Activated naive CD8-positive, alpha-beta T cell treated with anti-CD3 and anti-CD28 coated beads, Interleukin-2, amount 50 U/mL, for 16 hours (primary cell): ENCODE measurements around the gene CTSV.
A peak's percentile ranks its signal among the peaks of the same experiment; 100 is the strongest.
"Not testable (repeated sequence)": the region's sequence is repeated elsewhere in the genome, so short reads cannot be mapped to it uniquely, and the experiment has no call there.

Experiments
- DNase-seq: peaks from one replicate; pipeline ENCODE4 v3.0.0-alpha.2; 2020; ENCODE audit warnings: low read depth, low spot score

Gene CTSV

GRCh38 chr9:97041898-97042297 is 3.0 kb upstream of the CTSV start:
- DNase-seq = no peak

DNA sequence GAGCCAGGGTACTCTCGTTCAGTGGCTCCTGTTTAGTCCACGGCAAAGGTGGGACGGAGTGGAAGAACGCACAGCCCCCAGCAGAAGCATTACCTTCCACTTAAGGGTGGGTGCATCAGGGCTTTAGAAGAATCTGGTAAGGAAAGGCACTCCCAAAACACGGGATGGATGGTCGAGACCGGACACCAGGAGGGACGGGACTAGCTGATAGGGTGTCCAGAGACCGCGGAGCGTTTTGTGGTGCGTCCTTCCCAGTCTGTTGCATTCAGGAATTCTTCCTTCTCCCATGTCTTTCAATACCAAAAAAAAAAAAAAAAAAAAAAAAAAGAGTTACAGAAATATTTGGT is 545 bp upstream of the CTSV start:
- no peak for DNase-seq

- DNase-seq = not testable (repeated sequence)
Observed at GRCh38 chr9:97023505-97023904, 15.4 kb downstream of the CTSV start.

DNA sequence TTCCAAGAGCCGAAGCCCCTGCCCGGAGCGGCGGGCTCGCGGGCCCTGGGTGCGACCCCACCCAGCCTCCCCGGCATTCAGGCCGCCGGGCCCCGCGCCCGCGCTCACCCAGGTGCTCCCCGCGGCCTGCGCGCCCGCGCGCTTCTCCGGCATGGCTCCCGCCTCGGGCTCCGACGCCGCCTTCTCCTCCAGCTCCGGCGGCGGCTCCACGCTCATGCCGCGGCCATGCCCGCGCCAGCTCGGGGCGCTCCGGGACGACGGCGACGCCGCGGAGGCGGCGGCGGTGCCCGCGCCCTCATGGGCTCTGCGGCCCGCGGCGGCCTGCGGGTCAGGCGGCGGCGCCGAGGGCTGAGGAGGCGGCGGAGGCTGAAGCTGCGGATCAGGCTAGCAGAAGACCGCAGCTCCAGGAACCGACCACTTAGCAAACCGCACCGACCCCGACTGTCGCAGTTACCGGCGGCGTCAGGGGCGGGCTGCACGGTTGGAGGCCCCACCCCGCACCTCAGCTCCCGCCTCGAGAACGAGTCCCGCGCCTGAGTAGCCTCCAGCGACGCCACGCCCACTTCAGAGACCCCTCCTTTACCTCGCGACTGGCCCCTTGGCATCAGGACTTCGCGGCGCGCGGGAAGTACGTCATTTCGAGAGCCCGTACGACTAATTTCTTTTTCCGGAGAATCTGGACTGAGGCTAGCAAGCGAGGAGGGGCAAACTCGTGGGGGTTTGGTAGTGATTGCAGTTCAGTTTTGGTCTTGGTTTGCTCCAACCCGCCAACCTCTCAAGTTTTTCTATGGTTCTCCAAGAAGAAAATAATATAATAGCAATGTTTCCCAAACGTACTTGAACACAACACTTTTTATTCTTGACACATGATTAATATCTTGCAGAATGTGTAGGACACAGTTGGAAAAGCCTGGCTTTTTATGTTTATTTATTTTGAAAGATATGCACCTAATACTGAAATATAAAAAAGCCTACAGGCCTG is 25.5 kb downstream of the CTSV start:
- peak; percentile 30 for DNase-seq

DNA sequence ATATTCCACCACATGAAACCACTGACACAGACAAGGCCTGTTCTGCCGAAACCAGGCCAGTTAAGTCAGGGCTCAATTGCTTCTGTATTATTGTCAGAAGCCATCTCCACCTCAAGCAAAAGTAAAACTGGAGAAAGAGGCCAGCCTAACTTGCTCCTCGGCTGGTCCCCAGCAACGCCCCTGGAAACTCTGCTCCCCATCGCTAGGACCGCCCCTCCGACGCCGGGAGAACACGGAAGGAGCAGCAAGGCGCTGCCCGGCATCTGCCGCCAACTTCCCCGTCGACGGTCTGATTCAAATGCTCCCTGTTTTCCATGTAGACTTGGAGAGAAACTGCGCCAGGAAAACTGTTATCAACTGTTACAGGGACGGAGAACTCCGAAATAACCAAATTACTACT is 26.3 kb downstream of the CTSV start:
- DNase-seq = not testable (repeated sequence)

- DNase-seq = not testable (repeated sequence)
Observed at GRCh38 chr9:97002195-97002594, 36.7 kb downstream of the CTSV start.

- not testable (repeated sequence) for DNase-seq
Observed at GRCh38 chr9:97001338-97001737, 37.6 kb downstream of the CTSV start.

- not testable (repeated sequence) for DNase-seq
Observed at GRCh38 chr9:97000139-97000787, 38.7 kb downstream of the CTSV start.

- not testable (repeated sequence) for DNase-seq
Observed at GRCh38 chr9:96999733-97000132, 39.2 kb downstream of the CTSV start.

GRCh38 chr9:96997009-96997701 is 41.8 kb downstream of the CTSV start:
- DNase-seq = not testable (repeated sequence)

DNA sequence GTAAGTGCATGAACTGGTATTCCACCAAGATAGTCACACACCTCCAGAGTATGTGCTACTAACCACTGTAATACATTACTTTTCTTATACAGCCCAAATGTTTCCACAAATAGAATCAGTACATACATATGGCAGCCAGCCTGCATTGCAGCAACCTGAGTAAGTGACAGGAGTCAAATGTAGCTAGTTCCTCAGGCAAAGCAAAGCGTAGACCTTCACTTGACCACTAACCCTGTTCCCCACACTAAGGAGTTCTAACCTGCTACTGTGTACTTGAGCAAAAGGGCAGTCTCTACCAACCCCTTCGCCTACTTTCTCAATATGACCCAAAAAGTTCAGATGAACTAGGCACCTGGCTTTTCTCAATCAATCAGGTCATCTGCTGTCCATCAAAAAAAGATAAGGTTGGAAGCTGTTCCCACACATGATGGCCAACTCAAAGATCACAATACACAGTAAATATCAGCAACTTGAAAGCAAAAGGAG is 44.4 kb downstream of the CTSV start:
- not testable (repeated sequence) for DNase-seq

DNA sequence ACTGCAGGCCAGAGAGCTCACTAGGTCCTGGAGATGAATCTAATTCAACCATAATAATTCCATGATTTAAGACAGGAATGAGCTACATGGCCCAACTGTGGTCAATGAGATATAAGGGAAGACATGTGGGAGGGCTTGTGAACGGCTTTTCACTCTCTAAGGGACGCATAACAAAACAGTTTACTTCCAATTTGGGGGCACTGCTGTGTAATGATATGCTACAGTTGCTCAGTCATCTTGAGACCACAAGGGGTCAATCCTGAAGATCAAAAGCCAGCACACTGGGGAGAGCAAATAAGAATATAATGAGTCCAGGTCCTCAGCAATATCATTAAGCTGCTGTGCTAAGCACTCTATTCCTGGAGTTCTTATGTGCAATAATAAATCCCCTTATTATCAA is 46.6 kb downstream of the CTSV start:
- DNase-seq = not testable (repeated sequence)

GRCh38 chr9:96989747-96990318 is 49.1 kb downstream of the CTSV start:
- not testable (repeated sequence) for DNase-seq

GRCh38 chr9:96984887-96985286 is 54.1 kb downstream of the CTSV start:
- DNase-seq = not testable (repeated sequence)

- not testable (repeated sequence) for DNase-seq
Observed at GRCh38 chr9:96984139-96984538, 54.8 kb downstream of the CTSV start.

DNA sequence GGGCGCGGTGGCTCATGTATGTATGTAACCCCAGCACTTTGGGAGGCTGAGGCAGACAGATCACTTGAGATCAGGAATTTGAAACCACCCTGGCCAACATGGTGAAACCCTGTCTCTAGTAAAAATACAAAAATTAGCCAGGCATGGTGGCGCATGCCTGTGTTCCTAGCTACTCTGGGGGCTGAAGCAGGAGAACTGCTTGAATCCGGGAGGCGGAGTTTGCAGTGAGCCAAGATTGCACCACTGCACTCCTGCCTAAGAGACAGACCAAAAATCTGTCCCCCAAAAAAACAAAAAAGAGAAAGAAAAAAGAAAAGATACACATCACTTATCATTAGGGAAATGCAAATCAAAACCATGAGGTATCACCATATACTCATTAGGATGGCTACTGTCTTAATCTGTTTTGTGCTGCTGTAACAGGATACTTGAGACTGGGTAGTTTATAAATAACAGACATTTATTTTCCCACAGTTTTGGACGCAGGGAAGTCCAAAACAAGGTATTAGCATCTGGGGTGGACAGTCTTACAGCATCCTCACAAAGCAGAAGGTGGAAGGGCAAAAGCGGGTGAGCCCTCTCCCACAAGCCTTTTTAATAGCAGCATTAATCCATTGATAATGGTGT is 55.3 kb downstream of the CTSV start:
- not testable (repeated sequence) for DNase-seq
